Stimulated activated CD4-positive, alpha-beta T cell treated with anti-CD3 and anti-CD28 coated beads, Interleukin-1b, Interleukin-23, amount 100 ng/mL, for 24 hours (primary cell): ENCODE data around the gene ABCA4.

Experiments
- DNase-seq, 4 experiments: peaks; one replicate each; pipeline ENCODE4 v3.0.0-alpha.2; 2020; ENCODE audit warnings: low read depth in 4 of 4, low spot score in 1 of 4

ABCA4 gene

DNA sequence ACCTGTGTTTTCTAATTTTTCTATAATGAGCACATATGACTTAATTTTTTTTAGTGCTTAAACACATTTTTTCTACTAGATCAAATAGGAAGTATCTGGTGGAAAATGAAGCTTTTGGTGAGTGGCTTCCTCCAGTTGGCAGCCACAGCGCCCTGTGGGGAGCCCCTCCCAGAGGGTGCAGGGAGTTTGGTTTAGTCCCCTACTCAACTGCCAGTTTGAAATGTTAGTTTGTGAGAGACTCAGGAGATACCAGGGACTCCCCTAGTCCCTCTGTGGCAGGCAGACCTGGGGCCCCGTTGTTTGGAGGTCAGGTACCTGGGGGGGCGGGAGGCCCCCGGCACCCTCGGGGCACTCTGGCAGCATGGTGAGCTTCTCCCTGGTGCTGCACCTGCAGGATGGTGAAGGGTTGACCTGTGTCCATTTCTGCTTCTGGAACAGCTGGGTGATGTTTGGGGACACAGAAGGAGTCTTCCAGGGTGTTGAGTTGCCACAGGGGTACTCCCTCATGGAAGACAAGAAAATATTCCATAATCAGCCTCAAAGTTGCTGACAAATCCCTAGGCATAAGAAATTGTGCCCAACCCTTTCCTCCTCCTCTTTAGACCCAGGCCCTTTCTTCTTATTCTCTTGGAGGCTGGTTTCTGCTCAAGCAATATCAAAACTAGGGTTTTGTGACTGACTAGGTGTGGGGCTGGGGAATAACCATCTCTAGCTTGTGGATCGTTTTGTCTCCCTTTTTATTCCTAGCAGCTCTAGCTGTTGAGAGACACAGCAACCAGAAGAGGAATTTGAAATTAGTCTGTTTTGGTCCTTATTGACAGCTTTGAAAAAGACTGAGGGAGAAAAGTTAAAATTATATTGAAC lies 91.6 kb downstream of the ABCA4 start:
- no peak for DNase-seq

DNA sequence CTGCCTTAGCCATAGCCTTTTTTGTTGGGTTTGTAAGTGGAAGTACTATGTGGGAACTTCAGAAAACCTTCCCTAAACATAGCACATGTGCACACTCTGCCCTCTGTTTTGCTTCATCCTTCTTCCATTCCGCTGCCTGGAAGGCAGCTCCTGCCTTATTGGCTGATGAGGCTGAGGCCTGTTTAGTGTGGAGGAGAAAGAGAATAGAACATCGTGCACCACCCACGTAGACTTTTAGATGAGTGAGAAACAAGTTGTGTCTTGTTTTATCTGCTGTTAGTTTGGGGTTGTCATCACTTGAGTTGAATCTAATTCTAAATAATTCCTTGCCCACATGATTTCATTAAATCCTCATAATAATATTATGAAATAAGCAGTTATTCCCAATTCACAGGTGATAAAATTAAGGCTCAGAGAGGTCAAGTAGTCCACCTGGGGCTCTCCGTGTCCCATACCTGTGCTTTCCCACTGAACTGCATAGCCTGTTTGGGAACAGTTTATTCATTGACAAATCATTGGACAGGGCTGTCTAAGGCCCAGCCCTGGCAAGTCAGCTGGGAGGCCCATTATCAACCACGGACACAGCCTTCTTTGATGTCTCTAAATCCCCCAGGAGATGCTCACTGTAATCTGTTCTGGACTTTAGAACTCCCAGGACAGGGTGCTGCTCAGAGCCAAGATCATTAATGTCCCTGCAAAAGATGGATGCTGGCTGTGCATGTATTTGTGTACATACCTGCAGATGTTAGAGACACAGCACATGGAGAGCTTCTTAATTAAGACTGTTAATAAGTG lies 93.0 kb downstream of the ABCA4 start:
- no peak for DNase-seq

DNA sequence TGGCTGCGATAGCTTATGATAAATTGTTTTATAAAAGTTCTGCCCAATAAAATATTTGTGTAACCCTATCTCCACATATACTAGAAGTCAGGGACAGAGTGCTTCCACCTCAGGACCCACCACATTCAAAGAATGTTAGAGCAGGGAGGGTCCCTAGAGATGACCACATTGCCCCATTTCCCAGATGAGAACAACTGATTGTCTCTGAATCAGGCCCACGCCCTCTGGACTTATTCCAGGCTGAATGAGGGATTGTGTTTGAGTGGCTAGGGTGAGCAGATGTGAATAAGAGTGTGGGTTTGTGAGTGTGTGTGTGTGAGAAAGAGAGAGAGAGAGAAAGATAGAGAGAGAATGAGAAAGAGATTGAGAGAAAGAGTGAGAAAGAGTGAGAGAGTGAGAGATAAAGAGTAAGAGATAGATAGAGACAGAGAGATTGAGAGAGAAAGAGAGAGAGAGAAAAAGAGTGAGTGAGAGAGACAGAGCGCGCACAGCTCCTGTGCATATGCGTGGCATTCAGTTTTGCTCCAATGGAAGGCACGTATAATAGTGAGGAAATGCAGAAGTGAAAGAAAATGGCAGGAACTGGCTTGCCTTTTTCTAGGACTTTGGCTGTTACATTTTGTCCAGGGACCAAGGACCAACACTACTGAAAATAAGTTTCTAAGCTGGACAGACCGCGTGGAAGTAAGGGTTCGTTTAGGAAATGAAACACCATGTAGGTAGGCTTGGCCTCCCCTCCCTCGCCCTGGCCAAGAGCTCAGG lies 94.1 kb downstream of the ABCA4 start:
- no peak for DNase-seq

DNA sequence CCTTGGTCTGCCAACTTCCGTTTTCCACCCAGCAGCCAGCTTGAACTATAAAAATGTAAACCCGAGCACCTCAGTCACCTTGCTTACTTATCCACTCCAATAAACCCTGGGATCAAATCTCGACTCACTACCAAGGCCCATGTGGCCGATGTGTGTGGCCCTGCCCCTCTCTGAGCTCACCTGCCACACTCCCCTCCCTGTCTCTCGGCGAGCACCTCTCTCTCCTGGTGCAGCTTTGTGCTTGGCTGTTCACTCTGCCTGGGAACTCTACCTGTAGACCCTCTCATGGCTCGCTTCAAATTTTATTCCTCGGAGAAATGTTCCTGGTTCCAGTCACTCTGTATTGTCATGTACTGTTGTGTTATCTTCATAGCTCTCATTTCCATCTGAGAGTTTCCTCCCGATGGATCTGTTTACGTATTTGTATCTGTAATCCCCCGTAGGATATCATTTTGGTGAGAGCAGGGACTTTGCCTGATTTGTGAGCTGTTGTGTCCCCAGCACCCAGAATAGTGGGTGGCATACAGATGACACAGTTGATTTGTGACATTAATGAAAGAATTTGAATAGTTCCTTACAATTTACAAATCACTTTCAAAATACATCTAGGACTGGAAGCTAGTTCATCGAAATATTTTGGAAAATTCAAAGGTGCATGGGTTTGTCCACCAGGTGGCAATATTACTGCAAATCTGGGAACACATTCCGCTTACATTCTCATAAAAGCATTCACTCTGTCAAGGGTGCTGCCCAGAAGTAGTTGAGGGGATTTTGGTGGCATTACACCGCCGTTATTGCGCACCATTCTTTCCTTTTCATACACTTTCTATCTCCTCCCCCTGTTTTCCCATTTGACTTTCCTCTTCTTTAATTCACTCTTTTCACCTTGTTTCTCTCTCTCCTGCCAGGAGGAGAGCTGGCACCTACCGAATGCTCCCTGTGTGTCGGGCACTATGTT lies 95.3 kb downstream of the ABCA4 start:
- no peak for DNase-seq

DNA sequence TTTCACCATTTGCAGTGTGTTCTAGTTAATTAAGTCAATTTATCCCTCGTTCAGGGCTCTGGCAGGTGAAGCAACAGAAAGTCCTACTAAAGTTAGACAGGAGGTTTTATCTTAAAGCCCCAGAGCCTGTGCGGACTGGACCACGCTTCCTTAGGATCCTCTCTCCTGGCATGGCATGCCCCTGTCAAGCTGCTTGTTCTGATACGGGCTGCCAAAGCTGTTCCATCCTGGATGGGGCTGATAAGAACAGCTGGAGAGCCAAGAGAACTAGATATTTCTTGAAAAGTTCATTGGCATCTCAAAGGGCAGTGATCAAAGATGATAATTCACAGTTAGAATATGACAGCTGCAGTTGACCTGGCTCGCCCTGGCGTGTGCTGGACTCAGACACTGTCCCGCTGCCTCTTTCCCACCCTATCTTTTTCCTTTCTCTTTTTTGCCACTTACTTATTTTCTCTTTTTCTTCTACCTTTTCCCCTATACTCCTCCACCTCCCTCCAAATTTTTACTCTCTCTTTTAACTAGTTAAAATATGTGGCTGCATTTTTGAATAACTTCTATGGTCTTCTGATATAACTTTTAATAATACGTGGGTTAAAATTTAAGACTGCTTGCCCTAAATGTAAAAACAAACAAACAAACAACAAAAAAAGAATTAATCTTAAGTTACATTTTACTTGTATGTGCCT lies 96.7 kb downstream of the ABCA4 start:
- no peak for DNase-seq

DNA sequence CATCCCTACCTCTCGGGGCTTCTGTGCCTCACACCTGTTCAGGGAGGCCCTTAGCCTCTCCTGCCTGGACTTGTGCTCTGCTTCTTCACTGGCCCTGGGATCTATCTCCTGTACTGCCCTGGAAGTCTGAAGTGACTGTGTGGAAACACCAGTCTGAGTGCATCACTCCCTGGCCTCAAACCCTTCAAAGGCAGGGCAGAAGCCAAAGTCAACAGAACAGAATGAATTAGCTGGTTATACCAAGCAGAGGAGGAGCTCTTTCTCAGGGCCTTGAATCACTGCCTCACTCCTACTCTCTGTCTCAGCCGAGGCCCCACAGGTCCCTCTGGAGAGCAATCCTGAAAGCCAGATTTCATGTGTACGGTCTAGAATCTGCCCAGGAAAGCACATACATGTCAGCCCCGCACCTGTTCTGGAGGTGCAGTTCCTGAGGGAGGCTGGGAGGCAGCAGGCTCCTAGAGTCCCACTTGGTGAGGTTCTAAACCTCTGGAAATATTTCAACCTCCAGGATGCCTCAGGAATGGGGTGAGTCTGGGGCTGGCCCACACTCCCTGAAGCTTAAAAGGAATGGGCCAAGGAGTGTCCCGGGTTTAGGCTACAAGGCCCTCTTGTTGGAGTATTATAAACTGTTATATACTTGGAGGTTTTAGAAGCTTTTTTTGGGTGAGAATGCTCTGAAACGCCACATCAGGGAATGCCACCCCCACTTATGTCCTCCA lies 98.3 kb downstream of the ABCA4 start:
- no peak for DNase-seq

DNA sequence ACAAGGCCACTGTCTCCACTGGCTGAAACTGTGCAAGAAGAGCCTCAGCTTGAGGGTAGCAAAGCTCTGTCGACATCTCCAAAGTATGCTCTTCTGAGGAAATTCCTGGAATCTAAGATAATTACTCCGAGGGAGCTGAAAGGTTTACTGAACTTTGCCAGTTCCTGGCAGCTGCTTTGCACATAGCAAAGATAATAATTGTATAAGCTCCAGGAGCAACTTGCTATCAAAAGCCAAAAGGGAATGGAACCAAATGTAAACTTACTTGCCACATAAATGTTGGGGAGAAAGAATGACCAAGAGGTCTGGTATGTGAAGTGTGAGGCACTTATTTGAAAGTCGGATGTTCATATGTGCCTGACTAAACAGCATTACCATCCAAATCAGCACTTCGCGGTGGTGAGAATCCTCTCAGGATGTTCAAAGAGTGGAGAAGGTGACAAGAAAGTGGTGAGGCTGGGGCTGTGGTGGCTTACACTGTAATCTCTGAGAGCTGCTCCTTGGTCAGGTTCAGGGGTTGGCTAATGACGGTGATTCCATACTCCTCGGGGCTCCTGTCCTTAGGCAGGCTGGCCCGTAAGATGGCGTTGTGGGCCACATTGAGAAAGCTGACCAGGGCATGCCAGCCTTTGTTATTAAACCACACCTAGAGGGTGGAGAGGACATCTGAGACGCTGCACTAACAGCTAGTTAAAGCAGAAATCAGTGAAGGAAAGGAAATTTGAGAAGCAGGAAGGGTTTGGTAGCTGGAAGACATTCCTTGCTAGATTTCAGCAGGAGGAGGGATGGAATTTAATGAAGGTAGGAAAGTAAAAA lies 100.0 kb downstream of the ABCA4 start:
- DNase-seq = no peak

DNA sequence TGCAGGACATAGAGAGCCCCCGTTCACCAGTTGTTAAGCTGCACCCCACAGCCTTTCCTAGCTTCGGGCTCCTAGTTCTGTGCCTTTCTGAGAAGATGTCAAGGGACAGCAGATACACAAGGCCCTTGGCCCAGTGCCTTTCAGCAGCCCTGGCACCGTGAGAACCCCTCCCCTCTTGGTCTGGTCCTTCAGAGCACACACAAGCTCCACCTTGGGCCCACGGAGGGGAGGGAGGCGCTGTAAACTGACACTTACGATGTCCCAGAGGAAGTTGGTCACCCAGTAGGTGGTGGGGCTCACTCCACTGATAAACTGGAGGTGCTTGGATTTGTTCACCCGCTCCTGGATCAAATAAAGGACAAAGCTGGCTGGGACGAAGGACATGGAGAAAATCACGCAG lies 101.6 kb downstream of the ABCA4 start:
- no peak for DNase-seq

DNA sequence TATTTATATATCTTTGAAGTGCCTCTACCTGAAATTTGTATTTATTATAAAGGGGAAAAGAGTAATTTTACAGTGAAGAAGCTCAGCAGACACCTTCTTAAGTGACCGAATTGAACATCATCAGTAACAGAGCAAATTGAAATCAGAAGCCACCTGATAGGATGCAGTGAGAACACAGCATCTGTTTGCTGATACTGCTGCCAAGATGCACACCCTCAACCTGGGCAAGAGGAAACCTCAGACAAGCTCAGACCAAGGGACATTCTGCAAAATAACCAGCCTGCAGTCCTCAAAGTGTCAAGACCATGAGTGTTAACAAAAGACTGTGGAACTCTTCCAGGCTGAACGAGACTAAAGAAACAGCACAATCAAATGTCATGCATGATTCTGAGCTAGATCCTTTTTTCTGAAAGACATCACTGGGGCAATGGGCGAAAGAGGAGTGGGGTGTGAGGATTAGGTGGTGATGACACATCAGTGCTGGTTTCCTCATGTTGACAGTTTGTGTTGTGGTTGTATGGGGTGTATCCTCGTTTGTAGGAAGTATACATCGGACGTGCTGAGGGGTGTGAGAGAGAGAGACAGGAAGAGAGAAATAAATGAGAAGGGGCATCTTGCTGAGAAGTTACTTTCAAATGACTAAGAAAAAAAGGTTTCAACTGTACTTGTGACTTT lies 103.7 kb downstream of the ABCA4 start:
- DNase-seq = no peak

DNA sequence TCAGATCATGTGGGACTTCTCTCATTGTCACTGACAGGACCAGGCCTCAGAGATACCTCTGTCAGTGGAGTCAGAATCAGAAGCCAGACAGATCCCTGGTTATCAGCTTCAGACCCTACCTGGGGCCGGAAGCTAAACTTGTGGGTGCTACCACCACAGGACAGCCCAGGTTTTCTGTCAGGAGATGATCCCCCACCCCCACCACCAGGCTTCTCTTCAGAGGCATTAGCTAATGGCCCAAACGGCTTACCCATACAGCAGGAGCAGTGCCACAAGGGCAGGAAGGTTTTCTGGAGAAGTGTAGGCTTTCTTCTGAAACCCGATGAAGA lies 105.5 kb downstream of the ABCA4 start:
- DNase-seq = no peak

DNA sequence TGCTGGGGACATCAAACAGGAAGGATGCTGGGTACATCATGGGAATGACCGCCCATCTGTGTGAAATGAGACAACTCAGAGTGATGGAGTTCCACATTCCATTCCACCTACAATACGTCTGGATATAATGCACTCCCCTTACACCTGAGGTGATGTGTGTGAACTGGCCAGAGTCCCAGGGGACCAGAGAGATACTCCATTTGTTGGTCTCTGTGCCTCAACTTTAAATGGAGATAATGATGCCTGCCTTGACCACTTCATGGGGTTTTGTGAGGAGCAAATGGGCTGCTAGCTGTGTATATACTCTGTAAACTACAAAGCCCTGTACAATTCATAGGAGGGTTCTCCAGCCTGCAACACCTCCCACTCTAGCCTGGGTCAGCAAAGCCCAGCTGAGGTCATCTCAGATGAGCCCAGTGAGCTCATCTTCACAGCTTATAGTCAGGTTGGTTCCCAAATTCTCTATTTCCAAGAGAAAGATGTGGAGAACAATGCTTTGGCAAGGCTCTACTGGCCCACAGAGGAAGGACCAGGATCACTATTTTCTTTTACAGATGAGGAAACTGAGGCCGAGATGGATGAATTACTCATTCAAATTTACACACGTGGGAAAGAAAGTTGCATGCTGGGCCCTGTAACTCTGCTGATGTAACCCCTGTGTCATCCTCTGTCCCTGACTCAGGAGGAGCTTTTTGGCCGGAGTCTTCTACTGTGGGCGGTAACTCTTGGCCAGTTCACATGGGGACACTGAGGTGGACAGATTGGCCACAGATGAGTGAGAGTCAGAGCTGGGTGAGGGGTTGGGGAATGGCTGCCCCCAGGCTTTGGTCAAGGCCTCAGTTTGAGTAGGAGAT lies 106.1 kb downstream of the ABCA4 start:
- DNase-seq = no peak

DNA sequence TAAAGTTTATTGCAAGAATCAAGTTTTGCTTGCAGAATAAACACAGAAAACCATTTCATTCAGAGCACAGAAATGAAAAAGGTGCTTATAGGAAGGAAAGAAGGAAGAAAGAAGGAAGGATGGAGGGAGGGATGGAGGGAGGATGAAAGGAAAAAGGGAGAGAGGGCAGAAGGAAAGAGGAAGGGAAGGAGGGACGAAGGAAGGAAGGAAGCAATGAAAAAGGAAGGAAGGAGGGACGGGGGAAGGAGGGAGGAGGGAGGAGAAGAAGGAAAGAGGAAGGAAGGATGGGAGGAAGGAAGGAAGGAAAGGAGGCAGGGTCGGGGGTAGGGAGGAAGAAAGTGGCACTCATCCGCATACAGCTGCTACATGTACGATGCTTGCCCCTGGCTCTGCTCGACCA lies 106.9 kb downstream of the ABCA4 start:
- DNase-seq = no peak

DNA sequence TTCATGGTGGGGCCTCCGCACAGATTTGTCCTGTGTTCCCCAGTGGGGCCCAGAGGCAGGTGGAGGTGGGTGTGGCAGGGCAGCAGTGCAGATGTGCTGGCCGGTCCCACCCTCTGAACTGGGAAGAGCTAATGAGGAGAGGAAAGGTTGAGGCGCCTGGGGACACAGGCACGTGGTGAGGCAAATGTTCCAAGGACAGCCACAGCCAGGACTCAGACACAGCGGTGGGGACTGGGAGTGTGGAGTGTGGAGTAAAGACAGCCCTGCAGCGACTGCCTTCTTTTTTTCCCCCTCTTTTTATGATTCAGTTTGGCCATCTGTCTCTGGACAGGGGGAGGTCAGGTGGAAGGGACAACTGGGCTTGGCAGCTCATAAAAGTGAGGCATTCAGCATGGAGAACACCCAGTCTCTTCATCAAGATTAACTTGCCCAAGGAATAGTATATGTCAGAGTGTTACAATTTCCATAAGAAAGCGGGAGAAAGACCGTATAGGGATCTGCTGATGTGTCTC lies 107.5 kb downstream of the ABCA4 start:
- no peak for DNase-seq

DNA sequence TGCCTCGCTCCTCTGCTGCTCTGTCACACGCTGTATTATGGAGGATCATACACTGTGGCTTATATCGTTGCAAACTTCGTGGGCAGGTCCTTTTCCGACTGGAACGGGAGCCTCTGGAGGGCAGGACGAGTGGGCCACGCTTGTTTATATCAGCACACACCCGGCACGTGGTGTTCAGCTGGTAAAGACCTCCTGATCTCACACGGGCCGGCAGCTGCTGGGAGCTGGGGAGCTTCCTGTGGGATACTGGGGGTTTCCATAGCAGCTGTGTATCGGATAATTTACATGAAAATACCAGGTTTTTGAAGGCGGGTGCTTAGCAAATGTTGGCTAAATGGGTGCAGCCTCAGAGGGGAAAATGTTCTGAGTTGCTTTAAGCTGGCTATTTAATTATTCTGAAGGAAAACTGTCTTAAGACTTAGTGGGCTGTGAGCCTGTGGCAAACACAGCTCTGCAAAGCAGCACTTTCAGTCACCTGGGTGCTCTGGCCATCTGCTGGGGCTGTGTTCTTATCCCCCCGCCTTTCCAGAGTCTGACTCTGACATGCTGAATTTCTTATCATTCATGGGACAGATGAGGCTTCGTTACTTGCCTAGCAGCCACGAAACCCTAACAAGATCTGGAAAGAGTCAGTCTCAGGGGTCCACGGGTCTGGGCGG lies 108.1 kb downstream of the ABCA4 start:
- DNase-seq = no peak

DNA sequence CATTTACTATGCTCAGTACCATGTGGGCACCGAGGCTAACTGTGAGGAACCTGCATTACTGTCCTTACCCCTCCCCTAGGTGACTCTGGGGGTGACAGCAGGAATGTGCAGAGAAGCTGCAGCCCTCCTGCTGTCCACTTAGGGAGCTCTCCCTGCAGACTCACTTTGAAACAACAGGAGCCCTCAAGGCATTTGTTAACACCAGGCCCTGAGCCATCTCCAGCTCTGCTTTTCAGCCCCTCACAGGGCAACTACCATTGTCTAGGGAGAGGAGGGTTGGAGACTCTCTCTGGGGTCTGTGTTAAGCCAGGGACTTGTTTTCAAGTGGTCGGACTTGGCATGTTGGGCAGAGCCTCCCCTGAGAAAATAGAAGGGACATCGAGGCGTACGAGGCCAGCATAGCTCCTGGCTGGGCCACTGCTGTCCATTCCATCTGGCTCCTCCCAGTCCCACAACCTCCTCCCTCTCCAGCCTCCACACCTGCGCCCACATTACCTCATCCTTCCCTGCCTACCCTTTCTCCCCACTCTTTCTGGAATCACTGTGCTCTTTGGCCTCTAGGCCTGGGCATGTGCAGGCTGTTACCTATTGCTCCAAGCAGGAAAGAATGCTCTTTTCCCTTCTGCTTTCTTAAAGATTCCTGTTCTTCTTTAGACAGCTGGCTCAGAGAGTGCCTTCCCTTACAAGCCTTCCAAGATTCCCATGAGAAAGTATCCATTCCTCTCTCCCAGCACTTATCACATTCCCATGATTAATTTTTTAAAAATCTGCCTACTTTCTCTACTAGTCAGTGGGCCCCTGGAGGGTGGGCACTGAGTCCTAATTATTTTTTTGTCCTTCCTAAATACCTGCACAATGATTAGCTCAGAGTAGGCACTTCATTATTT lies 109.0 kb downstream of the ABCA4 start:
- DNase-seq = no peak
